Ascending aorta (tissue), 2 donors: ENCODE results near the gene ZNF597. TPM values are rescaled to one million over a fixed set of nuclear protein-coding genes. Genes with fewer than 3 reads are reported as not detected.

Experiments
- DNase-seq, 2 donors: peaks; one replicate each; pipeline ENCODE4 v3.0.0-alpha.2; 2019; ENCODE audit warnings: low spot score in 2 of 2
- H3K27ac ChIP-seq, 2 donors: fragments of 200-600 bp; sonication (generic); one replicate each; pipeline ENCODE4 v1.5.1; 2016 to 2017; ENCODE audit warnings: mild to moderate bottlenecking in 1 of 2
- H3K27me3 ChIP-seq: fragments of 200-600 bp; sonication (generic); one replicate; pipeline ENCODE4 v1.5.1; 2017
- H3K36me3 ChIP-seq, 2 donors: fragments of 200-600 bp; sonication (generic); one replicate each; pipeline ENCODE4 v1.5.1; 2016
- H3K4me1 ChIP-seq, 2 donors: fragments of 200-600 bp; sonication (generic); one replicate each; pipeline ENCODE4 v1.5.1; 2016 to 2017; ENCODE audit warnings: mild to moderate bottlenecking in 1 of 2
- H3K4me3 ChIP-seq, 2 donors: fragments of 200-600 bp; sonication (generic); one replicate each; pipeline ENCODE4 v1.5.1; 2016 to 2017; ENCODE audit warnings: mild to moderate bottlenecking in 1 of 2
- H3K9me3 ChIP-seq, 2 donors: fragments of 200-600 bp; sonication (generic); one replicate each; pipeline ENCODE4 v1.5.1; 2016
- CTCF ChIP-seq, 3 experiments: fragments of 200-600 bp in 2 of 3; fragments of 450-650 bp in 1 of 3; sonication (generic) in 2 of 3; IDR thresholded peaks; one replicate each; pipeline ENCODE4 v1.5.1; 2016 to 2019; ENCODE audit warnings: antibody characterized with exemption in 3 of 3, mild to moderate bottlenecking in 1 of 3, moderate library complexity in 1 of 3
- intact Hi-C: fragments of 100-400 bp; cut with DNase I; formaldehyde crosslinking; loops from one replicate; pipeline ENCODE4 v1.15.1; 2023
- total RNA-seq: library from RNA; depleted of rRNA; stranded (reverse); fragments of >200 nt; gene quantifications from one replicate; pipeline ENCODE4 v1.1.0, GENCODE V29; 2016

ZNF597 gene
- total RNA-seq, 1 donor from 2014 or later: 0.21 TPM

GRCh38 chr16:3472878-3473595 lies 29.7 kb upstream of the ZNF597 start:
- Histone ChIP-seq H3K36me3 (peaks cover 0 to 11% of the 10 kb centered on the region in 2 donors), H3K27me3 (no peaks in the 10 kb centered on the region), H3K4me3 (no peak overlapping the region), H3K27ac (no peak overlapping the region), H3K4me1 (no peaks in the 10 kb centered on the region), H3K9me3 (no peaks in the 10 kb centered on the region)
- intact Hi-C loops: no loop called here
- no peak for TF ChIP-seq CTCF (IDR thresholded peaks at IDR 0.05)
- no peak for DNase-seq

- Histone ChIP-seq H3K4me1 (no peaks in the 10 kb centered on the region), H3K9me3 (no peaks in the 10 kb centered on the region), H3K27me3 (no peaks in the 10 kb centered on the region), H3K4me3 (no peak overlapping the region), H3K27ac (no peak overlapping the region), H3K36me3 (peaks cover under 1 to 11% of the 10 kb centered on the region in 2 donors)
- intact Hi-C loops: no loop called here
- TF ChIP-seq CTCF (IDR thresholded peaks at IDR 0.05): no peak
- DNase-seq: no peak
Measured at GRCh38 chr16:3471518-3472176, 28.3 kb upstream of the ZNF597 start.

- Histone ChIP-seq H3K4me3 (no peak overlapping the region), H3K36me3 (peaks cover 8 to 14% of the 10 kb centered on the region in 2 donors), H3K4me1 (no peaks in the 10 kb centered on the region), H3K27ac (no peak overlapping the region), H3K9me3 (no peaks in the 10 kb centered on the region), H3K27me3 (no peaks in the 10 kb centered on the region)
- intact Hi-C loops: no loop called here
- DNase-seq: no peak
- TF ChIP-seq CTCF (IDR thresholded peaks at IDR 0.05): no peak
Measured at GRCh38 chr16:3470723-3471122, 27.4 kb upstream of the ZNF597 start.

- Histone ChIP-seq H3K9me3 (no peaks in the 10 kb centered on the region), H3K27me3 (no peaks in the 10 kb centered on the region), H3K27ac (no peak overlapping the region), H3K36me3 (peaks cover 8 to 14% of the 10 kb centered on the region in 2 donors), H3K4me3 (no peak overlapping the region), H3K4me1 (no peaks in the 10 kb centered on the region)
- no peak for TF ChIP-seq CTCF (IDR thresholded peaks at IDR 0.05)
- no peak for DNase-seq
- intact Hi-C loops: no loop called here
Measured at GRCh38 chr16:3469736-3470135, 26.4 kb upstream of the ZNF597 start.

- no peaks in the 10 kb centered on the region for H3K4me1 ChIP-seq
- intact Hi-C loops: no loop called here
- H3K27ac ChIP-seq: no peak overlapping the region
- H3K36me3 ChIP-seq: peaks cover 8 to 14% of the 10 kb centered on the region in 2 donors
- H3K27me3 ChIP-seq: no peaks in the 10 kb centered on the region
- TF ChIP-seq CTCF (IDR thresholded peaks at IDR 0.05): no peak
- no peaks in the 10 kb centered on the region for H3K9me3 ChIP-seq
- DNase-seq: no peak
- no peak overlapping the region for H3K4me3 ChIP-seq
Measured at GRCh38 chr16:3468501-3468900, 25.2 kb upstream of the ZNF597 start.
